SHP77 treated with DMSO at 0.1 percent for 48 hours (cell line): ENCODE results near the gene KRTAP10-10.
"Not testable (repeated sequence)": the region's sequence is repeated elsewhere in the genome, so short reads cannot be mapped to it uniquely, and the experiment has no call there.

ENCODE experiments used
- DNase-seq: peaks from one replicate; lab custom pipeline; 2025; lab: John Stamatoyannopoulos, UW

KRTAP10-10 gene

DNA sequence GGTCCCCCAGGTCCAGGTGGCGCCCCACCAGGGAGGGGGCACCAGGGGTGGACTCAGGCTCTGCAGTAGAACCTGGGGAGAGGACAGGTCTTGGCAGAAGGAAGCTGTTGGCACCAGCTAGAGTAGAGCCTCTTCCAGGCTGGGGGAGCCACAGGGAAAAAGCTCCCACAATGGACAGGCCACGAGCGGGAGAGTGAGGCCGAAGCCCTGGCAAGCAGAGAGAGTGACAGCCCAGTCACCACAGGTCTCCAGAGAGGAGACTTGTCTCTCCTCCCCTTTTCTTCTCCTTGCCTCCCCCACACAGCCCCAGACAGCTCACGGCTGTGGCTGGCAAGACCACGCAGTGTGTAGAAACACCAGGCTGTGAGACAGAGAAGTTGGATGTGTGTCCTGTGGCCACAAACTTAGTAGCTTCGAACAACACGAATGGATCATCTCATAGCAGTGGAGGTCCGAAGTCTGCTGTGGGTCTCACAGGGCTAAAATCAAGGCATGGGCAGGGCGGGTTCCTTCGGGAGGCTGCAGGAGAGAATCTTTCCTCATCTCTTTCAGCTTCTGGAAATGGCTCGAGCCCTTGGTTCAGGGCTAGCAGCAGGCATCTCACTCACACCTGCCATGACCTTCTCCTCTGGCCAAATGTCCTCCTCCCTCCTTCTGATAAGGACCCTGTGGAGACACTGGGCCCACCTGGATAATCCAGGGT lies 14.0 kb downstream of the KRTAP10-10 start:
- DNase-seq: no peak

DNA sequence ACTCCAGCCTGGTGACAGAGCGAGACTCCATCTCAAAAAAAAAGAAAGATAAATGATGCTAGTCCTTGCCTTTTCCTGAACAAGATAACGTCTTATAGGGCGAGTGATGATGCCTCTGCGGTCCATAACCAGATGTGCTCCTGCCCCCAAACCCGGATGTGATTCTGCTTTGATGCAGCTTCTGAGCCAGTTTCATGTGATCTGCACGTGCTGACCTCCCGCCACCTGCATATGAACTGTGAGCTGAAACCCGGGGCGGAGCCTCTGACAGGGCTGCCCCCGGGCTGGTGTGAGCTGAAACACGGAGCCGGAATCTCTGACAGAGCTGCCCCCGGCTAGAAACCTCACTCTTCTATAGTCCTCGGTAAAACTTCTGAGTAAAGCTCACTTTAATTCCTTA lies 16.0 kb downstream of the KRTAP10-10 start:
- DNase-seq: no peak

DNA sequence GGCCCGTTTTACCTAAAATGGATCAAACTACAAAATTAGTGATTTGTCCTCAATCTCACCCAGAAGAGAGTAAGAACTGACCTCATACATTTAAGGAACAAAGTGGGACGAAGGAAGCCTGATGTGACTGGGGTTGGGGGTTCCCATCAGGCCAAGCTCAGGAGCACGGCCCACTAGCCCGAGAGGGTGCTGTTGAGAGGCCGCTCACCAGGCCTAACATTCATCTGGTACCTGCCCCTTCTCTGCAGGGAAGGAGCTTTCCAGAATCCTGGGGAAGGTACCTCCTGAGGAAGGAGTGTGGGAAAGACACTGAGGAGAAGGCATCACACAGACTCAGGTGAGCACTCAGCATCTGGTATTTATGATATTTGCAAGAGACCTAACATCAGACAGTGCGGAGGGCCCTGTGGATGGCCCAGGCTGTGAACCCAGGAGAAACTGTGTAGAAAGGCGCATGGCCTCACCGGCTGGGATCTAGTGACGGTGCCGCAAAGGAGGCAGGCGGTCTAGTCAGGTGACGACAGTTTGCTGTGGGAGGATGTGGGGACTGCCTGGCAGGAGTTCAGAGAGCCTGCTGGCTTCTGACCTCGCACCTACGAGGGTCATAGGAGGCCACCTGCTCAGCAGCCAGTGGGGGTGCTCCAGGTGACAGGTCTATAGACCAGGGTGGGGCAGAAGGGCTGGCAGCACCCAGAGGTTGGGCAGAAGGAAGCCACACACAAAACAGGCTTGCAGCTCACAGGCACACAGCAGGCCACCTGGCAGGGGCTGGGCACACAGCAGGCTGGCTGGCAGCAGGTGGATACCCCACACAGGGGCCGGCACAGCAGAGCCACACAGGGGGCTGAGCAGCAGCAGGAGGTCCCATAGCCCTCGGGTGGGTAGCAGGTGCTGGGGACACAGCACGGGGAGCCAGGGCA lies 16.8 kb downstream of the KRTAP10-10 start:
- DNase-seq: peak; percentile 5

DNA sequence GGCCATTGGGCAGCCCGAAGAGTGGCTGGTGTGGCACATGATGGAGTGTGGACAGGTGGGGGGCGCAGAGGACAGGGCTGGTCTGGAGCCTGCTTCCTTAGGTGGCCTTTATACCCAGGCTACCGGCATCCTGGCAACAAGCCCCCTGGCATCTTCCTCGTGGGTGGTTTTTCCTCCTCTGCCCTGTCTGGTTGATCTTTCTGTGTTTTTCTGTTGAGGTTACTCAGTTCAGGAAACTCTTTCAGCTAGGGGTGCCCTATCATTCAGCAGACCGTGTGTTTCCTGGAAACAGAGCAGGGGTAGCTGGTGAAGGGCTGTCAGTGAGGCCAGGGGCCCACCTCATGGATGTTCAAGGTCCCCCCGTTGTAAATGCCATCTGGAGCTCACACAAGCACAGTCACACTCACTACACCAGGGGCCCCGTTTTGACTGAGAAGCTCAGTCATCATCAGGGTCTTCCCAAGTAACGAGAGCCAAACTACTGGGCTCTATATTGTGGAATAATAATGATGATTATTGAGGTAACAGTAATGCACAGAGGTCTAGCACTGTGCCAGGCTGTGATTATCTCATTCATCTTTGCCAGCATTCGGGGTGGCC lies 17.5 kb downstream of the KRTAP10-10 start, which contains the start of gene KRTAP12-4:
KRTAP12-4 (minus strand) TSS at position 84 of the 600 bp plus-strand sequence; CDS start at position 39, 45 bp downstream.
- no peak for DNase-seq

DNA sequence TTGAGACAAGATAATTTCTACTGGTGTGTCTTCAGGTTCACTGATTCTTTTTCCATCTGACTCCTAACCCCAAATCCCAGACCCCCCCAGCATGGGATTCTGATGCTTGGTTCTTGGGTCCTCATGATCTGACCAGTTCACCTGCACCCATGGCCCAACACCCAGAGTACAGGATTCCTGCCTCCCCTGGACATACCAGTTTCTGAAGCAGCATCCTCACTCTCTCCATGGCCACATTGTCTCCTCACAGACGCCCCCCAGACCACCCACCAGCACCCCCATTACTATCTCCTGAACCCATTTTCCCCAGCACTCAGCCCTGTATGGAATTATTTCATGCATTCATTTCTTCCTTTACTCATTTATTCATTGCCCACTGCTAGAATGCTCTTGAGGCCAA lies 19.7 kb downstream of the KRTAP10-10 start:
- DNase-seq: no peak

DNA sequence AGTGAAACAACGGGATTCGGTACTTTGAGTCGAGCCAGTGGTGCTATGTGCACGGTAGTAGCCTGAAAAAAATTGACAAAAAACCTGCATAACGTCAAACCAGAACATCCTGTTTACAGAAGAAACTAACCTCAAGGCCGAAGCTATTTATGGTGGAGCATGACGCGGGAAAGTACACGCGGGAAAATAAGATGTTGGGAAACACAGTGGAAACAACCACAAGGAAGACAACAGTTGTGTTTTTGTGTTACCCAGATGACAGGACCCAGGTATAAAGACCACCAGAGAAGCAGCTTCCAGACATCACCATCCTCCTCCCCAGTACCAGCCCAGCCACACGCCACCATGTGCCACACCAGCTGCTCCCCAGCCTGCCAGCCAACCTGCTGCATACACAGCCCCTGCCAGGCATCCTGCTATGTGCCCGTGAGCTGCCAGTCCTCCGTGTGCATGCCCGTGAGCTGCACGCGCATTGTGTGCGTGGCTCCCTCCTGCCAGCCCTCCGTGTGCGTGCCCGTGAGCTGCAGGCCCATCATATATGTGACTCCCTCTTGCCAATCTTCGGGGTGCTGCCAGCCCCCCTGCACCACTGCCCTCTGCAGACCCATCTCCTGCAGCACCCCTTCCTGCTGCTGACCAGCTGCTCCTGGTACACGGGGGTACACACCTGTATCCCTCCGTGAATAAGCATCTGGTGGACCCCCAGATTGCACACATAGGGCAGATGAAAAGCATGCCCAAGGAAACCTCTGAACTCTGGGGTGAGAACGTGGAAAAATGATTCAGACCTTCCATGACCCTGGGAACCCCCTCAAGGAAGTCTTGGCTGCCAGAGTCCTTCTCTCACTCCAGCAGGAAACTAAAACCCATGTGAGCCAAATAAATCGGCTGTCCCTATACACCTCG lies 20.7 kb downstream of the KRTAP10-10 start, which contains the start of gene KRTAP12-3:
KRTAP12-3 (plus strand) TSS at position 298 of the 906 bp plus-strand sequence; CDS start at position 346, 48 bp downstream.
- no peak for DNase-seq

GRCh38 chr21:44658541-44658910 lies 21.4 kb downstream of the KRTAP10-10 start:
- no peak for DNase-seq

- no peak for DNase-seq
Measured at GRCh38 chr21:44658913-44659595, 21.9 kb downstream of the KRTAP10-10 start.

- not testable (repeated sequence) for DNase-seq
Measured at GRCh38 chr21:44661567-44661966, 24.4 kb downstream of the KRTAP10-10 start.

GRCh38 chr21:44664691-44665090 lies 27.5 kb downstream of the KRTAP10-10 start:
- no peak for DNase-seq

GRCh38 chr21:44666401-44667320 lies 29.5 kb downstream of the KRTAP10-10 start, which contains the start of gene KRTAP12-2:
KRTAP12-2 (minus strand) TSS chr21:44666927; CDS start chr21:44666886, 41 bp downstream.
- no peak for DNase-seq

- DNase-seq: no peak
Measured at GRCh38 chr21:44667612-44668011, 30.5 kb downstream of the KRTAP10-10 start.

GRCh38 chr21:44670642-44671432 lies 33.7 kb downstream of the KRTAP10-10 start:
- no peak for DNase-seq

- no peak for DNase-seq
Measured at GRCh38 chr21:44671911-44672310, 34.8 kb downstream of the KRTAP10-10 start.

DNA sequence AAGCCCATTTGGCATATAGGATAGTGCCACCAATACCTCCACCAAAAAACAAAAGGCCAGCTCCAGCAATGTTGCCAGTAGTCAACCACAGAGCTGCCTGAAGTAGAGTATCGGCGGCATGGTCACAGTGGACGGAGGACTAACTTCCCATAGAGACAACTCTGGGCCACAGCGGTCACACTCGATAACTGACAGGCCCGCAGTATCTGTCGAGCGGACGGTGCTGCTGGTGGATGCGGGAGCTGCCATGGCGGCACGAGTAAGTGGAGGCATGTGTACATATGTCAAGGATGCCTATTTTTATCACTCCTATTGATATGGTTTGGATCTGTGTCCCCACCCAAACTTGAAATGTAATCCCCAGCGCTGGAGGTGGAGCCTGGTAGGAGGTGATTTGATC lies 40.7 kb downstream of the KRTAP10-10 start:
- DNase-seq: no peak

DNA sequence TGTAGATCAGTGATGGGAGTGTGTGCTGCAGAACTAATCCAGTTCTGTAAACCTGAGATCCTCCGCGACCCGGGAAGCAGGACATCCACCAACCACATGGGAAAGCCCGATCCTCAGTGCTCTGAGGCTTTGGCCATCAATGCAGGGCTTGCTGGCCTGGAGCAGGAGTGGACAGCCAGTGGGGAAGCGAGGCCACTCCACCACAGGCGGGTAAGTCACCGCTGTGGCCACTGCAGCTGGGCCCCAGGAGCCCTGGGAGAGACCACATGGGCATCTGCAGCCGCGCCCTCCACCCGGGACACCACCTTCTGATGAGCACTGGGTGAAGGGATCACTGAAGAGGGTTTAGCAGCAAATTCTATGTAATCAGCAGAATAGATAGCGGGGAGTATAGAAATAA lies 44.0 kb downstream of the KRTAP10-10 start:
- DNase-seq: no peak

DNA sequence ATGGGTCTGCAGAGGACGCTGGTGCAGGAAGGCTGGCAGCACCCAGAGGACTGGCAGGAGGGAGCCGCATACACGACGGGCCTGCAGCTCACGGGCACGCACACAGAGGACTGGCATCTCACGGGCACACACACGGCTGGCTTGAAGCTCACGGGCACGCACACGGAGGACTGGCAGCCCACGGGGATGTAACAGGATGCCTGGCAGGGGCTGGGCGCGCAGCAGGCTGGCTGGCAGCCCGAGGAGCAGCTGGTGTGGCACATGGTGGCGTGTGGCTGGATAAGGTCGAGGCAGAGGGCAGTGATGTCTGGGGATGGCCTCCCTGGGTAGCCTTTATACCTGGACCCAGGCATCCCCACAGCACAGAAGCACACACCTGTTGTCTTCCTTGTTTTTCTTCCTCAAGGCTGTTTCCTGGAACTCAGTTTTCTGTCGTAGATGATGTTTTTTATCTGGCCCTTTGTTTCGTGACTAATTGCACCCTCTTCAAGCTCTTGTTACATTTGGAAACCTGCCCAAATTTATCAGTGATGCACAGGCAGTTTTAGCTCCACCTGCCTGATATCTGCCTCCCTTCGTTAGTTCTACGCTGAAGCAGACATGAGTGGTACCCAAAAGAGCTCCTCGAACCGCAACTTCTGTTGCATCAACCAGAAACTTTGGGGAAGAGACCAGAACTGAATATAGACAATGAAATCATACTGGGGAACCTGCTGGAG lies 44.9 kb downstream of the KRTAP10-10 start, which contains the start of gene KRTAP12-1:
KRTAP12-1 (minus strand) TSS at position 303 of the 719 bp plus-strand sequence; CDS start at position 263, 40 bp downstream.
- DNase-seq: peak; percentile 33

DNA sequence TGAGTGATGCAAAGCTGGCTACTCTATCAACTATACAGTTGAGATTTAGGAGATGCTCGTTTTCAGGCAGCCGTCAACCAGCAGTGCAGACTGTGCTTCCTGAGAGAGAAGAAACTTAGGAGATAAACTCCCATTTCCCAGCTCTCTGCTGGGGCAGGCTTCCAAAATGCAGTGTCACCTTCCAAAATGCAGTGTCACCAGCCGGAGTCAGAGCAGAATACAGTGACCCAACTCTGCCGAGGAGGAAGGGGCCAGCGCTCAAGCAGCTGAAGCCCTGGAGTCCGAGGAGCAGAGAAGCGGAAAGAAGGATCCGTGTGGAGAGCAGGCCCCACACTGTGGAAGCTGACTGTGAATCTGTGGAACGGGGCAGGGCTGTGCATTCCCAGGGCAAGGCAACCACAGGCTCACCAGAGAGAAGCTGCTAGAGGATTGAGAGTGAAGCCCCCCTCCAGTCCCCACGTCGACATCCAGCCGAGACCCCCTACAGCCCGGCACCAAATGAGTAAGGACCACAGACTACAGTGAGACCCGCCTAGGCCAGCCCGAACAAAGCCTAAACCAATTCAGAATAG lies 45.5 kb downstream of the KRTAP10-10 start:
- no peak for DNase-seq
